PFSK-1 (cell line): ENCODE measurements around the gene KIFAP3.
A peak's percentile ranks its signal among the peaks of the same experiment; 100 is the strongest.

ENCODE experiments used
- FOXP2 ChIP-seq: optimal IDR thresholded peaks from 2 replicates; pipeline ENCODE3; 2011; ENCODE audit warnings: borderline replicate concordance, control low read depth, inconsistent platforms; ENCODE audit not compliant: insufficient read depth; ENCODE audit errors: extremely low read length, extremely low read depth
- POLR2AphosphoS5 ChIP-seq: IDR thresholded peaks from 2 replicates; pipeline ENCODE4 v1.6.1; 2012; ENCODE audit warnings: low read depth, mild to moderate bottlenecking, control low read depth, low read length, moderate library complexity
- REST ChIP-seq, 2 experiments: IDR thresholded peaks; 2 replicates each; pipeline versions ENCODE4 v1.6.1 to v1.8.0; 2011 to 2012; ENCODE audit warnings: low read depth in 2 of 2, low read length in 2 of 2, control low read depth in 1 of 2, inconsistent platforms in 1 of 2, mild to moderate bottlenecking in 1 of 2, moderate library complexity in 1 of 2; ENCODE audit not compliant: insufficient read depth in 1 of 2
- SIN3A ChIP-seq: IDR thresholded peaks from 2 replicates; pipeline ENCODE4 v1.6.1; 2012; ENCODE audit warnings: mild to moderate bottlenecking, low read length, moderate library complexity, borderline replicate concordance; ENCODE audit not compliant: insufficient read depth
- TAF1 ChIP-seq: IDR thresholded peaks from 2 replicates; pipeline ENCODE4 v1.6.1; 2012; ENCODE audit warnings: low read length, control low read depth, borderline replicate concordance; ENCODE audit not compliant: insufficient read depth

Gene KIFAP3

GRCh38 chr1:169945181-169945580, 129.3 kb downstream of the KIFAP3 start:
- no peak for TF ChIP-seq REST (IDR thresholded peaks at IDR 0.05; ENCODE audit: insufficient read depth in 1 of 2, low read depth in 2 of 2, low read length in 2 of 2)
- no peak for TF ChIP-seq SIN3A
- TF ChIP-seq POLR2AphosphoS5, result no peak
- TF ChIP-seq FOXP2, result no peak
- no peak for TF ChIP-seq TAF1

- no peak for TF ChIP-seq REST (IDR thresholded peaks at IDR 0.05; ENCODE audit: insufficient read depth in 1 of 2, low read depth in 2 of 2, low read length in 2 of 2)
These were observed 129.9 kb downstream of the KIFAP3 start for GRCh38 chr1:169944621-169945020.

- no peak for TF ChIP-seq FOXP2
- TF ChIP-seq TAF1, result no peak
- TF ChIP-seq SIN3A, result no peak
- no peak for TF ChIP-seq REST (IDR thresholded peaks at IDR 0.05; ENCODE audit: insufficient read depth in 1 of 2, low read depth in 2 of 2, low read length in 2 of 2)
- TF ChIP-seq POLR2AphosphoS5, result no peak
These were observed 130.4 kb downstream of the KIFAP3 start for GRCh38 chr1:169943963-169944526.

GRCh38 chr1:169941982-169942830, 132.3 kb downstream of the KIFAP3 start:
- TF ChIP-seq TAF1 (0 out of 2 replicates have a peak, but pooled peaks have one; percentile 26), SIN3A (no peak), REST (IDR thresholded peaks at IDR 0.05; ENCODE audit: insufficient read depth in 1 of 2, low read depth in 2 of 2, low read length in 2 of 2) (no peak), FOXP2 (no peak), POLR2AphosphoS5 (no peak)
